HG03103 (cell line): ENCODE data around the gene CDKN1B.

Experiments used
- ATAC-seq: cut with Tn5 transposase; IDR thresholded peaks from one replicate; pipeline ENCODE4 v1.9.1; 2021; ENCODE audit warnings: low read depth; ENCODE audit not compliant: unreplicated experiment

CDKN1B gene

GRCh38 chr12:12700254-12700653 is 16.9 kb upstream of the CDKN1B start:
- ATAC-seq, result no peak

- no peak for ATAC-seq
Measured at GRCh38 chr12:12701457-12701856, 15.7 kb upstream of the CDKN1B start.

- ATAC-seq, result no peak
Measured at GRCh38 chr12:12704593-12705230, 12.5 kb upstream of the CDKN1B start.

- ATAC-seq, result no peak
Measured at GRCh38 chr12:12705838-12706520, 11.2 kb upstream of the CDKN1B start.

GRCh38 chr12:12713932-12714275 is 3.3 kb upstream of the CDKN1B start:
- no peak for ATAC-seq

- peak; percentile 29 for ATAC-seq
Measured at GRCh38 chr12:12714276-12715021, 2.7 kb upstream of the CDKN1B start.

GRCh38 chr12:12715128-12715458 is 2.1 kb upstream of the CDKN1B start:
- ATAC-seq, result no peak

GRCh38 chr12:12715459-12716150 is 1.6 kb upstream of the CDKN1B start:
- peak; percentile 30 for ATAC-seq

GRCh38 chr12:12716151-12716792 is 896 bp upstream of the CDKN1B start:
- no peak for ATAC-seq

- ATAC-seq, result peak; percentile 2
Measured at GRCh38 chr12:12717586-12718380, 615 bp downstream of the CDKN1B start.

GRCh38 chr12:12718381-12718759 is 1.2 kb downstream of the CDKN1B start:
- ATAC-seq, result no peak

GRCh38 chr12:12718853-12719252 is 1.7 kb downstream of the CDKN1B start:
- no peak for ATAC-seq

GRCh38 chr12:12719496-12719895 is 2.3 kb downstream of the CDKN1B start:
- ATAC-seq, result no peak

GRCh38 chr12:12720052-12720451 is 2.9 kb downstream of the CDKN1B start:
- ATAC-seq, result no peak

- ATAC-seq, result no peak
Measured at GRCh38 chr12:12720672-12721161, 3.5 kb downstream of the CDKN1B start.

GRCh38 chr12:12721176-12721751 is 4.1 kb downstream of the CDKN1B start:
- ATAC-seq, result no peak

GRCh38 chr12:12721814-12722434 is 4.8 kb downstream of the CDKN1B start:
- no peak for ATAC-seq

- ATAC-seq, result no peak
Measured at GRCh38 chr12:12722435-12723148, 5.4 kb downstream of the CDKN1B start.
